HG03196 (cell line): ENCODE results near the gene SPI1.

Experiments
- ATAC-seq: cut with Tn5 transposase; IDR thresholded peaks from one replicate; pipeline ENCODE4 v1.9.1; 2021; ENCODE audit not compliant: unreplicated experiment

Gene SPI1

DNA sequence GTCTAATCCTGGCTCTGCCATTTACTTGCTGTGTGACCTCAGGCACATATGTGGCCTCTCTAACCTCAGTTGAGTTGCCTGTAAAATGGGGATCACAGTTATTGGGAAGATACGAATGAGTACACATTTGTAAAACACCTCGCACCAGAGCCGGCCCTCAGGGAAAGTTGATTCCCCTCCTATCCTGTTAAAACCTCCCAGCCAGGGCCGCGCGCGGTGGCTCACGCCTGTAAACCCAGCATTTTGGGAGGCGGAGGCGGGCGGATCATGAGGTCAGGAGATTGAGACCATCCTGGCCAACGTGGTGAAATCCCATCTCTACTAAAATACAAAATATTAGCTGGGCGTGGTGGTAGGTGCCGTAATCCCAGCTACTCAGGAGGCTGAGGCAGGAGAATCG, 18.0 kb downstream of the SPI1 start:
- ATAC-seq = no peak

DNA sequence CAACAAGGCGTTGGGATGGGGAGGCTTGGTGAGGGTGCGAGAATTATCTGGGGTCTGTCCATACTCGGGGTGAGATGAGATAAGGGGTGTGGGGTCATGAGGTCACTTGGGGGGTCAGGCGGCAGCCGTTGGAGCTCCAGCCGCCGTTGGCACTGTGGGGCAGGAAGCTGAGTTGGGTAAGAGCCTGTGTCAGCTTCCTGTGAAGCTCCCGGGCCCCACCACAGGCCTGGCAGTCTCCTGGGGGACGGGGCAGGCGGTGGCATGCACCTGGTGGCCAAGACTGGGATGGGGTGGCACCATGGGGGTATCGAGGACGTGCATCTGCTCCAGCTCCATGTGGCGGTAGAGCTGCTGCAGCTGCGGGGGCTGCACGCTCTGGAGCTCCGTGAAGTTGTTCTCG, 18.8 kb downstream of the SPI1 start:
- ATAC-seq = no peak

DNA sequence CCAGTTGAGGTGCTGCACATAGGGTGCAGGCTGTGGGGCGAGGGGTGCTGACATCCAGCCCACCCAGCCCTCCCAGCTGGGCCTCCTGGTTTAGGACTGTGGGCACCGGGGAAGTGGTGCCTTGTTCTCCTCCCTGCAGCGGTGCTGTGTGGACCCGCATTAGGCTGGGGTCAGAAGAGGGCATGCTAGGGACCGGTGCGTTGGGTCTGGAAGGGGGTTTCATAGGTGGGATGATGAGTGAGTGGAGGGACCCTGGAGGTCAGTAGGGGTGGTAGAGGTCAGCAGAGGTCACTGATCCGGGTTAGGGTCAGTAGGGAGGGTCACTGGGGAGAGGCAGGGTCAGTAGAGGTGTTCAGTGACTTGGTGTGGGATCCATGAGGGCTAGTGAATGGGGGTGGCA, 19.2 kb downstream of the SPI1 start:
- ATAC-seq = no peak

DNA sequence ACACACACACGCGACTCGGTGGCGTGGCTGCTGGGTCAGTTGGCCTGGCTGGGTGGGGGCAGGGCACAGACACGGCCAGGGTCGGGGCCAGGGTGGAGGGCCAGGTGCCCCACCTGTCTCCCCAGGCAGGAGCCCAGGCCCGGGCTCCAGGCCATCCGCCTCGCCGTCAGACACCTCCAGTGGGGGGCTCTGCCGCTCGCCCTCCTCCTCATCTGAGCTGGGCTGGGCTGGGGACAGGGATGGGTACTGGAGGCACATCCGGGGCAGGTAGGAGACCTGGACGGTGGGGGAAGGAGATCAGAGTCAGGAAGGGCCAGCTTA, 19.7 kb downstream of the SPI1 start:
- ATAC-seq = no peak

DNA sequence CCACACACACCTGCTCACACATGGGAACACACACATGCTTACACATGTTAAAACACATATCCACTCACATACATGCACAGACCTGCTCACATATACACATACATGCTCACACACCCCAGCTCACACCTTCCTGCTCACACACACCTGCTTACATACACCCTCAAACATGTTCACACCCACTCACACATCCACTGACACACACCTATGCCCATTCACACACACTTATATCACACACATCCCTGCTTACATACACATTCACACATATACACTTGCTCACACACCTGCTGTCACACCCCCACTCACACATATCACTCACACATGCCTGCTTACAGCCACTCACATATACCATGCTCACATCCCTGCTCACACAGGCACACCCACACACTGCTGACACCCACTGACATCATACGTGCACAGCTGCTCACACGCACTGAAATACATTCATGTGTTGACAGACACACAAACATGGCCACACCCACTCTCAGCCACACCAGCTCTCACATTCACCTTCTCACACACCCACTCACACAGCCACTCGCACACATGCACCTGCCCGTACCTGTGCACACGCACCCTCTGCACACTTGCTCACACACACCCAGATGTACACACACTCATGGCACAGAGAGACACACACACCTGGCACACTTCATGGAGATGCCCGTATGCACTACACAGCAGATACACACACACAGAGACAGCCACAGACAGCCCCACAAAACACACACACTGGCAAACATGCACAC, 20.2 kb downstream of the SPI1 start:
- no peak for ATAC-seq

DNA sequence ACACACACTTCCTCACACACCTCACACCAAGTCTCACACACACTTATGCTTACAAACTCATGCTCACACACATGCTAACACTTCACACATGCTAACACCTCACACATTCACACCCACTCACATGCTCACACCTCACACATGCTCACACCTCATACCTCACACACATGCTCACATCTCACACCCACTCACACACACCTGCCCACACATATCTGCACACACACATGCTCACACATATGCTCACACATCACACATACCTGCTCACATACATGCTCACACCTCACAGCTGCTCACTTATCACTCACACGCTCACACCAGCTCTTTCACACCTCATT, 21.4 kb downstream of the SPI1 start:
- no peak for ATAC-seq

DNA sequence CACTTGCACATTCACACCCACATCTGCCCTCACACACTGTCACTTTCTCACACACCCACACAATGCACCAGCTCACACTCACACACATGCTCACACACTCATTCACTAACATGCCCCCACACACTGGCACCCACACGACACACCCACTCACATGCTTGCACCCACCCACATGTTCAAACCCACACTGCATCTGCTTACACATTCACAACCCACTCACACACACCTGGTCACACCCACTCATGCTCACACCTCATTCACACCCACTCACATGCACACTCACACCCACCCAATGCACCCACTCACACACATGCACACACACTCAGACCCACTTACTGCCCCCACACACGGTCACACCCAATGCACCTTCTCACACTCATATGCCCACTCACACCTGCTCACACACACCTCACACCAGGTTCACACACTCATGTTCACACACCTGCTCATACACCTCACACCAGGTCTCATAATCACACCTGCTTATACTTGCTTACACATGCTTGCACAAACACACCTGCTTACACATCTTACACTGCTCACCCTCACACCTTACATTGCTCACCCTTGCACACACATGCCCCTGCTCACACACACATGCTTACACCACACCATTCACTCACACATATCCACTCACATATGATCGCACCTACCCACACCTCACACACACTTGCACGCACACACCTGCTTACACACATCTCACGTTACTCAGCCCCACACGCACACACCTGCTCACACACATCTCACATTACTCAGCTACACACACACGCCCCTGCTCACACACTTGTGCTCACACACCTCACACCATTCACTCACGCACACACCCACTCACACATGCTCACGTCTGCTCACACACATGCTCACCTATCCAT, 22.0 kb downstream of the SPI1 start:
- no peak for ATAC-seq

DNA sequence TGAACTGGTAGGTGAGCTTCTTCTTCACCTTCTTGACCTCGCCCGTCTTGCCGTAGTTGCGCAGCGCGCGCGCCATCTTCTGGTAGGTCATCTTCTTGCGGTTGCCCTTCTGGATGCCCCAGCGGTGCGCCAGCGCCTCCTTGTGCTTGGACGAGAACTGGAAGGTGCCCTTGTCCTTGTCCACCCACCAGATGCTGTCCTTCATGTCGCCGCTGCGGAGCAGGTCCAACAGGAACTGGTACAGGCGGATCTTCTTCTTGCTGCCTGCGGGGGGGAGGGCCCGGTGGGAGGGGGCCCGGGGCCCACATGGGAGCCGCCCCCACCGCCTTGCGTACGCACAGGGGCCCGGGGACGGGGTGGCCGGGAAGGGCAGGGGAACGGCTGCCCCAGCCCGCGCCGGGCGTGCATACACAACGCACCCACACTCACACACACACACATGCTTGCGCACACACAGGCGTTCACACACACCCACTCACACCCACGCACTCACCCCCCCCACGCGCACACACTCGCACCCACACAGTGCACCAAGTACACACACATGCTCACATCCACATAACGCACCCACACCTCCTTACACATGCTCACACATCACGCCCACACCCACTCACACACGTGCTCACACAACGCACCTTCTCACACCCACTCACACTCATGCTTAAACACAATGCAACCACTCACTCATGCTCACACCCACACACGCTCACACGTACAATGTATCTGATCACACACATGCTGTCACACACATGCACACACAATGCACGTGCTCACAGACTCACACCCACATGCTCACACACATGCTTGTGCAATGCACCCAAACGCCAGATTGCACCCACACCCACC, 22.8 kb downstream of the SPI1 start:
- no peak for ATAC-seq

DNA sequence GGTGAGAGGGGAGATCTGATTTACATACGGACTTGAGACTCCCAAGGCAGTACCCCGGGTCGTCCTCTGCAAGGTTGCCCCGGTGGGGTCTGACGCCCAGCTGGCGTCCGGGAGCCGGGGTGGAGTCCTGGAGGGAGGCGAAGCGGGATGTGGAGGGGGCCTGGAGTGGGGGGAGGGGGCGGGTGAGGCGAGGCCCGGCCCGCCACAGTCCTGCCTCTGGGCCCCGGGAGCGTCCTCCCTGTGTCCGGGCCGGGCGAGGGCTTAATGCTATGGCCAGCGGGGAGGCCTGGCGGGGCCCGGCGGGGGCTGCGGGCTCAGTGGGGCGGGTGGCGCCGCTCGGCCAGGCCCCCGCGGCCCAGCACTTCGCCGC, 23.4 kb downstream of the SPI1 start:
- no peak for ATAC-seq

DNA sequence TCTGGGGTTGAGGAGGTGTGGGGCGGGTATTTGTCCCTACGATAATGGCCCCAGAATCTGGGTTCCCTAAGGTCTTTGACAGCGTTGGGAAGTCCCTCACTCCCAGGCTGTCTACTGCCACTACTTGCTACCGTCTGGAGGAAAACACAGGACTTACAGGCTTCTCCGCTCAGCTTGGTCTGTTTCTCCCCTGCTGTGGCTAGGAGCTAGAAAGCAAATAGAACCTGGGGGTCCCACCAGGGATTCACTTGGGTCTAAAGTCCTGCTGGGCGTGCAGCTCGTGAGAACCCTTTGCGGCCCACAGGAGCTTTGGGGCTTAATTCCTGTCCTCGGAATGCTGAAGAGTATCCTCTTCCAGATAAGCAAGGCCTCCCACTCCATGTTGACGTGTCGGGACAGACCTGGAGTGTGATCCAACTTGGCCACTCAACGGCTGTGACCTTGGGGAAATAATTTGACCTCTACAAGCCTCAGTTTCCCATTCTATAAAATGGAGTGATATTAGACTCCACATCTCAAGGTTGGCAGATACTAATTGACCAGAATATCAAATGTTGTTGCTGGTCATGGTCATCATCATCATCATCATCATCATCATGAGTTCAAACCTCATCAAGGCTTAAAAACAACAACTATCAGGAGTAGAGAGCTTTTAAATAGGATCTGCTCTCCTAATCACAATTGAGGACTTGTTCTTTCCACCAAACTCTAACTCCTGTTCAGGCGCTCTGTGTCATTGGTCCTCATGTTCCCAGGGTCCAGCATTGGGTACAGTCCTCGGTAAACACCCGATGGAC, 24.2 kb downstream of the SPI1 start:
- no peak for ATAC-seq

DNA sequence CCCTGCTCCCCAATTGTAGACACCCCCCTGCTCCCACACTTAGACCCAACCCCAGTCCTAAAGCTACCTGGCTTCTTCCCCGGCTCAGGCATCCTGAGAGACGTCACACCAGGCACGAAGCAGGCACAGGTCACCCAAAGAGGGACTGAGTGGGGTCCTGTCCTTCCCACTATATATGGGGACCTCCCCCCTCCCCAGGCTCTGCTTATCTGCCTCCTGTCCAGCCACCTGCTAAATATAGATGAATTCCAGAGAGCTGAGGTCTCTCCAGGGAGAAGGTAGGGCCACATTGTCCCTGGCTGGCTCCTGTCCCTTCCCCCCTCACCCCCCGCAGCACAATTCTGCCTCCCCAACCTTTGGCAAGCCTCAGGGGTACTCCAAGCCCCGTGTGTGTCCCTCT, 25.8 kb downstream of the SPI1 start, which contains the start of gene MYBPC3:
TSS of gene MYBPC3 (minus strand) at position 147 of the 400 bp plus-strand sequence. CDS start at position 92, 55 bp downstream.
- no peak for ATAC-seq

DNA sequence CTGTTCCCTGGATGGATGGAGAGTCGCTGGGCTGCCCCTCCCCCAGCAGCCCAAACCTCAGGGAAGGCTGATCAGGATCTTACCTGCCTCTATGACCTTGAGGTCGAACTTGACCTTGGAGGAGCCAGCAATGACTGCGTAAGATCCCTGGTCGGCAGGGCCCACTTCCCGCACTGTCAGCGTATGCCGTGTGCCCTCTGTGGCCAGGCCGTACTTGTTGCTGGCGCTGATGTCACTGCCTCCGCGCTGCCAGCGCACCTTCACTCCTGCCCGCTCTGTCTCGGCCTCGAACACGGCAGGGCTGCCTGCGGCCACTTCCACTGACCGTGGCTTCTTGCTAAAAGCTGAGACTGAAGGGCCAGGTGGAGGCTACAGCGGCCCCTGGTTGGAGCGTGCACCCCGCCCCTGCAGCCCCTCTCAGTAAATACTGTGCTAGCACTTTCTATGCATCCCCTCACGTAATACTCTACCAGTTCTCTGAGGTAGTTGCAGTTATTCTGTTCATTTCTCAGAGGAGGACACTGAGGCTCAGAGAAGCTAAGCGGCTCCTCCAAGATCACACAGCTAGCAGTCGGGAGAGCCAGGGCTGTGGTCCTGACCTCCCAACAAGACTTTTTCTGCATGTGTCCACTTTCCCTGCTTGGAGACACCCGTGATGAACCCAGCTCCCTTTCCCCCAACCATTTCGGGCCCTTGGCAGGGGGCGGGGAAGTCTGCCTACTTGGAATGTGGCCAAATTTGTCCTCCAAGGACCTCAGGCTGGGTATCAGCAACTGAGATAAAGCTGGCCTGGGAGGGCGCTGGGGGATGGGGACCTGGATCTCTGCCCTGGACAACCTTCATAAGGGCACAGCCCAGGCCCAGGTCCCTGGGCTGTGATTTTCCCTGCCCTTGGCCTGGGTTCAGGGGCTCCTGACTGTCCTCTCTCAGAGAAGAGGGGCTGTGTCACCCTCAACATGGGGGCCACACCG, 26.9 kb downstream of the SPI1 start:
- ATAC-seq = no peak

DNA sequence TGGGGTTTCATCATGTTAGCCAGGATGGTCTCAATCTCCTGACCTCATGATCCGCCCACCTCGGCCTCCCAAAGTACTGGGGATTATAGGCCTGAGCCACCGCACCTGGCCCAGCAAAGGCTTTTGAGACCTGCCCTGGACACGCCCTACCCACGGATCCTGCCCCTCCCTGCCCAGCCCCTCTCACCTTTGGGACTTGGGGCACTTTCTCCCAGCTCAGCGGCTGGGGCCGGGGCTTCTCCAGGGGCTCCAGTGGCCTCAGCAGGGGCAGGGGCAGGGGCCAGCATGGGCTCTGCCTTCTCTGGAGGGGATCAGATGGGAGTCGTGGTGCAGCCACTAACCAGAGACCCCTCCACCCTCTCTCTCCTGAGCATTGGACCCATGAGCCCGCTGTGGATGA, 28.0 kb downstream of the SPI1 start:
- no peak for ATAC-seq

DNA sequence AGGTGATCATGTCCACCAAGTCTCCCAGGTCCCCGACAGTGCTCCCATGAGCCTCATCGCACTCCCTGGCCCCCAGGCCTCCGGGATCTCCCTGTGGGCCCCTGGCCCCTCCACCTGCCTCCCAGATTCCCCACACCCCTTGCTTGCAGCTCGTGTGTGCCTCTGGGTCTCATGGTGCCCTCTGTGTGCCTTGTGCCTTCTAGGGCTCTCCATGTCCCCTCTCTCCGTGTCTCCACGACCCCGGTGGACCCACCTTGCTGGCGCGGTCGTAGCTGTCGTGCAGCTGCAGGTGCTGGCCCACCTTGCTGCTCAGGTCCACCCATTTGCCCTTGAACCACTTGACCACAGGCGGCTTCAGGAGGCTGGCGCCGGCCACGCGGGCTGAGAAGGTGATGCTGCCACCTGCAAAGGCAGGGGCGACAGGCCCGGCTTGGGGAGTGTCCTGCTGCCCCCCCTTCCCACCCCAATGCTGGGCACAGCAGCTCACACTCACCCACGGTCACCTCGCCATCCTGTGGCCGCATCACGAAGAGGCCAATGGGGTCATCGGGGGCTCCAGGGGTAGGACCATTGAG, 28.7 kb downstream of the SPI1 start:
- ATAC-seq = no peak

DNA sequence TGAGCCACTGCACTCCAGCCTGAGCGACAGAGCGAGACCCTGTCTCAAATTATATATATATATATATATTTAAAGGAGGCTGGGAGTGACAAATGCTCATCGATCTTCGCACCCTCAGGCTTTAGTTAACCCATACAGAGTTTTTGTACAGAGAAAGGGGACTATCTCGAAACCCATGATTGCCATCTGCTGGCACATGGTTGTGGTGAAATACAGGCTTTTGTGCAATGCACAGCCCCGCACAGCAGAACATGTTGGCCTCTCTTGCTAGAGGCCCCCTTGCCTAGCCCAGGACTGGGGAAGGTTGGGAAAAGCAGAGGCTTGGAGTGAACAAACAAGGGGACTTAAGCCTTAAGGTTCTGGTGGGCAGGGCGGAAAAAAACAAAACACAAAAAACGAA, 29.5 kb downstream of the SPI1 start:
- ATAC-seq = no peak

DNA sequence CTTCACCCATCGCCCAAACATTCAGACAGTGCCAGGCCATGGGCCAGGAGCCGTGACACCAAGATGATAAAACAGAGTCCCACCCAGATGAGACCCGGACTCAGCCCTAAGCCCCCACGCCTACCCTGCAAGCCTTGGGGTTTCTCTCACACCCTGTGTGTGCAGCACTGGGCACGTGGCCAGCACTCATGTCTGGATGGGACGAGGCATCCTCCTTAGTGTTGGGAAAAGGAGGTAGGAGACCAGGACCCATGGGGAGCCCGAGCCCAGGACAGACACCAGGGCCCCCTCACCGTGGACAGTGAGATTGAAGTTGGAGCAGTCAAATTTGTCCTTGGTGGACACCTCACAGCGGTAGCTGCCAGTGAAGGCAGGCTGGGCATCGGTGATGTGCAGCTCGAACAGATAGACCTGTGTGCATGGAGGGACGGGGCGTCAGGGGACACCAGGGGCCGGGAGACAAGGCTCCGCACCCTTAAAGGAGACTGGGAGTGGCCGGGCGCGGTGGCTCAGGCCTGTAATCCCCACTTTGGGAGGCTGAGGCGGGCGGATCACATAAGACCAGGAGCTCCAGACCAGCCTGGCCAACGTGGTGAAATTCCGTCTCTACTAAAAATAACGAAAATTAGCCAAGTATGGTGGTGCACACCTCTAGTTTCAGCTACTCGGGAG, 30.1 kb downstream of the SPI1 start:
- ATAC-seq = no peak

DNA sequence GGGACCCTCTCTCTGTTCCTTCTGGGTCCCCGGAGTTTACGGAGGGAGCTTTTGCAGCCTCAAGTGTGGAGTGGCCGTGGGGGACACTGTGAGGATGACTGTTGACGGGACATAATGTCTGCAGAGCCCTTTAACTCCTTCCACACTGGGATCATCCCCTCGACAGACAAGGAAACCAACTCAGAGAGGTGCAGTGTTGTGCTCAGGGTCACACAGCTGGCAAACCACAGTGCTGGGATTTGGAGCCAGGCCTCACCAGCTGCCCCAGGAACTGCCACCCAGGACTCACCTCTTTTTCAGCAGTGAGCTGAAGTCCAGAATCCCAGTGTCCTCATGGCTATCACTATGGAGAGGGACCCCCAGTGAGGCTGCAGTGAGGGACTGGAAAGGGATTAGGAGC, 31.2 kb downstream of the SPI1 start:
- no peak for ATAC-seq

DNA sequence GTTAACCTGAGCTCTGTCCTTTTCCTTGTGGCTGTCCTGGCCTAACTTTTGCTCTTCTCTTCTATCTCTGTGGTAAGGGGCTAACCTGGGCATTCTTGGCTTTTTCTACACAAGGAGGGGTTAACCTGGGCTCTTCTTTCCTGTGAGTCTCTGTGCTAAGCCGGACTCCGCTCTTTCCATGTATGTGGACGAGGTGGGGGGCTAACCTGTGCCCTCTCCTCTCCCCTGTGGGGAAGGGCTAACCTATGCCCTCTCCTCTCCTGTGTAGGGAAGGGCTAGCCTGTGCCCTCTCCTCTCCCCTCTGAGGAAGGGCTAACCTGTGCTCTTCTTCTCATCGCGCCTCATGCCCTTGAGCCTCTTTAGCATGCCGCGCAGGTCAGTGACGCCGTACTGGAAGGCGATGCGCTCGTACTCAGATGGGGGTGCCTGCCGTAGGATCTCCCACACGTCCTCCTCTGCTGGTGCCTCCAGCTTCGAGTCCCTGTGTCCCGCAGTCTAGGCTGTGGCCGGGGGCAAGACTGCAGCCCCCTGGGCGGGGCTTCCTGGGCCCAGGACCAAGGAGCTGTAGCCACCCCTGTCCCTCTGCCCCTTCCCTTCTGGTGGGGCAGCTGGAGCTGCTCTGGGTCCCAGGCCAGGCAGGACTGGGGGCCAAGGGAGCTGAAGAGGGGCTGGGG, 32.3 kb downstream of the SPI1 start:
- ATAC-seq = no peak
